ENCODE data around the gene REXO1.
"Not testable (repeated sequence)": the region's sequence is repeated elsewhere in the genome, so short reads cannot be mapped to it uniquely, and the experiment has no call there.

REXO1 gene

GRCh38 chr19:1813192-1814182 lies 34.8 kb downstream of the REXO1 start:
- DNase-seq: no peak

DNA sequence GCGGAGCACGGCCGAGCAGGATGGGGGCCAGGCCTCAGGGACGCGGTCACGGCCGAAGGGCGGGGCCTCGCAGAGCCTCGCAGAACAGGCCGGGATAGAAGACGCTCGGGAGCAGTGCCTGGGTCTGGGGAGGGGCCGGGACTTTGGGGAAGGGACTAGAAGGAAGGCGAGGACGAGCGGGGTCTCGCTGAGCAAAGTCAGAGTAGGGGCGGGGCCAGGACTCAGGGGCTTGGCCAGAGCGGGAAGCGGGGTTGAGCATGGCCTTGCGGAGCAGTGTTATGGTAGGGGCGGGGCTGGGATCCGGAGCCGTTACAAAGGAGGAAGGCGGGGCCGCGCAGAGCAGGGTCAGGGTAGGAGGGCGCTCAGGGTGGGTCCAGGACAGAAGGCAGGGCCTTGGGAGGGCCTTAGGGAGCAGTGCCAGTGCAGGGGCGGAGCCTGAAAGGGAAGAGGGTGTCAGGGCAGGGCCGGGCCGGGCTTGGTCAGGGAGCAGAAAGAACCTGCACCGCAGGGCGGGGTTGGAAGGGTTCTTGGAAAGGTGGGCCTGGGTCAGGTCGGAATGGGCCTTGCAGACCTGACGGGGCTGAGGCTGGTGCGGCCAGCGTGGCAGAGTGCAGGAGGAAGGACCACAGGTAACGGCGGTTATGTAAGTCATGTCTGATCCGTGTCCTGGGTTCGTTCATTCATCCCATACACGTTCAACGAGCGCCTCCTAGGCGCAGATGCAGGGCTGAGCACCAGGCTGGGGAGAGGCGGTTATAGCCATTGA lies 35.7 kb downstream of the REXO1 start:
- peak; percentile 87 for DNase-seq

- DNase-seq: no peak
These were observed 36.3 kb downstream of the REXO1 start, which contains the start of gene ATP8B3 for GRCh38 chr19:1811942-1812425. TSS of gene ATP8B3 (minus strand) at chr19:1812276. CDS start at chr19:1811736, 540 bp downstream.

- DNase-seq: peak; percentile 41
These were observed 36.8 kb downstream of the REXO1 start for GRCh38 chr19:1811472-1811894.

GRCh38 chr19:1810439-1811160 lies 37.7 kb downstream of the REXO1 start:
- DNase-seq: no peak

GRCh38 chr19:1809678-1810077 lies 38.6 kb downstream of the REXO1 start:
- no peak for DNase-seq

GRCh38 chr19:1808395-1808731 lies 39.9 kb downstream of the REXO1 start:
- DNase-seq: no peak

DNA sequence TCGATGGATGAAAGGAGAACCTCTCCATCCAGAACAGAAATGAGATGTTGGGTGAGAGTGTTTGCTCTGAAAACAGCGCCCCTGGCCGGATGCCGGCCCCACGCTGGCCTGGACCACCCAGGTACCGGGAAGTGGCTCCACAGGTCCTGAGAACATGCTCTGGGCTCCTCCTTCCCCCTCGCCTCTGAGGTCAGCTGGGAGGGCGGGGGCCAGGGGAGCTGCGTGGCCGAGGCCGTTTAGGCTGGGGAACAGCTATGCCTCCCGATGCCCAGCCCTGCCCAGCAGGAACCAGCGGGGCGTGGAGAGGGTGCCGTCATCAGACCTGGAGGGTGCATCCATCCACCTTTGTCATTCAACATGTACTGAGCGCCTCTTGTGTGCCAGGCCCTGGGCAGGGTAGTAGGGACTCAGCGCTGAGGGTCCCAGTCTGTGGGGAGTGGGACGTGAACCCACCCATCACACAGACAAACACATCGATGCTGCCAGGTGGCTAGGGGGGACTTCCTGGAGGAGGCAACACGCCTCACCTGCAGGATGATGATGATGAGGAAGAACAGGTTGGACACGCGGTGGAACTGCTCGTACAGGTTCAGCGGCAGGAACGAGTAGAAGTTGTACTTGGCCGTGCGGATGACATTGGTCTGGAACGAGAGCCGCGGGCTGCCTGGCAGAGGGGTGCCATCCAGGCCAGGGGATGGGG lies 40.4 kb downstream of the REXO1 start:
- DNase-seq: no peak

- no peak for DNase-seq
These were observed 41.1 kb downstream of the REXO1 start for GRCh38 chr19:1807030-1807694.

DNA sequence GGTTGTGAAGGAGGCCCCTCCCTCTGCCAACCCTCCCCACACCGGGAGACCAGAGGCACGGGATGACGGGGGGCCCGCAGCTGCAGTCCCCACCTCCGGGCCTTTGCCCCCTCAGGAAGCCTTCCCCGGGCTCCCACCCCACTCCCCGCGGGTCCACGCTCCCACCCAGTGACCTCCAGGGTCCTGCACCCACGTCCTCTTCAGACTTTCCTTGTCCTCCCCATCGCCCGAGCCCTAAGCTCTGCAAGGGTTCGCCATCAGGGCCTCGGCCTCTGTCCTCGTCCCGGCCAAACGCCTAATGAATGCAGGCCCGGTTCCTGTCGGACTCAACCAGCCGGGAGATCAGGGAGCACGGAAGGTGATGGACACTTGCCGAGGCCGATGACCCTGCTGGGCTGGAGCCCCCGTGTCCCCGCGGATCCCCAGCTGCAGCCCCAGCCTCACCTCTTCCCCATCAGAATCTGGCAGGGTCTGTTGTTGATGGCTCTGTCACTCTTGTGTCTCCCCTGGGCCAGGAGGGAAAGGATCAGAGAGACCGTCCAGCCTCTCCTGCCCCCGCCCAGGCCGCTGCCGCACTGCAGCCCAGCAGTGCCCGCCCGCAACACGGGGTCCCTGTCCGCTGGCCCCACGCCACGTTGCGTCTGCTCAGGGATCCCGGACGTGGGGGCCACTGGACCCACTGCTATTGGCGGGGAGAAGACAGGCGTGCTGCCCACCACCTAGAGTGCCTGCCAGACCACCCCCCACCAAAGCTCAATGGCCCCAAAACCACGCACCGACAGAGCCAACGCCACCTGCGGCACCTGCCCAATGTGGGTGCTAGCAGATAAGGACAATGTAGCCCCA lies 41.9 kb downstream of the REXO1 start:
- no peak for DNase-seq

- no peak for DNase-seq
These were observed 42.7 kb downstream of the REXO1 start for GRCh38 chr19:1805401-1806183.

- DNase-seq: no peak
These were observed 43.4 kb downstream of the REXO1 start for GRCh38 chr19:1804858-1805257.

- no peak for DNase-seq
These were observed 48.5 kb downstream of the REXO1 start for GRCh38 chr19:1799695-1800342.

DNA sequence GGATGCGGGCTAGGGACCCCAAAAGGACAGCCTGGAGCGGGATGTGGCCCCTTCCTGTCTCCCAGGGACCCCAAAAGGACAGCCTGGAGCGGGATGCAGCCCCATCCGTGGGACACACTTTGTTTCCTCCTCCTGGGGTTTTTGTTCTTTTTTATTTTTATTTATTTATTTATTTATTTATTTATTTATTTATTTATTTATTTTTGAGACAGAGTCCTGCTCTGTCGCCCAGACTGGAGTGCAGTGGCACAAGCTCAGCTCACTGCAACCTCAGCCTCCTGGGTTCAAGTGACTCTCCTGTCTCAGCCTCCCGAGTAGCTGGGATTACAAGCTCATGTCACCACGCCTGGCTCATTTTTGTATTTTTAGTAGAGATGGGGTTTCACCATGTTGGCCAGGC lies 51.0 kb downstream of the REXO1 start:
- DNase-seq: not testable (repeated sequence)

DNA sequence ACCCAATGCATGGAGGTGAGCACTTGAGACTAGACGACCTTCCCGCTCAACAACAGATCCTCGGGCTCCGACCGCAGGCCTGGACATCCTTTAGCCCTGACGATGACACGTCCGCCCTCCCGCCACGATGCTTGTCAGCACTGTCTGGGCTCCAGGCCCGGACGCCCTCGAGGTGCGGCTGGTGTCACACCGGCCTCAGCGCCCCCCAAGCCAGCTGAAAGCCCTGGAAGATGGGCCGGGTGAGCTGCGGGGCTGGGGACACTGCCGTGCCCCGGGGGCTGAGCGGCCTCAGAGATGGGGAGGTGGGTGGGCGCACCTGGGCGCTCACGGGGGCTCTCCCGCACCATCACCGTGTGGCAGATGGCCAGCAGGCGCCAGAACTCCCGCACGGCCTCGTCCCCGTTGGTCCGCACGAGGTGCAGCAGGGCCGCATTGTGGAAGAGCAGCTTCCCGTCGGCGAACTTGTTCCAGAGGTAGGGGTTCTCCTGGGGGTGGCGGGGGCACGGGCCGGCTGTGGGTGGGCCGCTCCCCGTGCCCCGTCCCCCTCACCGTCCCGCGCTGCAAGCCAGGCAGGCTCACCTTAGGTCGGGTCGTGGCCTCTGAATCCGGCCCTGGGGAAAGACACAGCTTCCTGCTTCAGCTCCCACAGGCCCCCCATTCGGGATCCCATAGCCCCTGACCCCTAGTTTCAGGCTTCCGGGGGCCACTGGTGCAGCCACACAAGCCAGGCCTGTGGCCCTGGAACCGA lies 51.7 kb downstream of the REXO1 start:
- no peak for DNase-seq

DNA sequence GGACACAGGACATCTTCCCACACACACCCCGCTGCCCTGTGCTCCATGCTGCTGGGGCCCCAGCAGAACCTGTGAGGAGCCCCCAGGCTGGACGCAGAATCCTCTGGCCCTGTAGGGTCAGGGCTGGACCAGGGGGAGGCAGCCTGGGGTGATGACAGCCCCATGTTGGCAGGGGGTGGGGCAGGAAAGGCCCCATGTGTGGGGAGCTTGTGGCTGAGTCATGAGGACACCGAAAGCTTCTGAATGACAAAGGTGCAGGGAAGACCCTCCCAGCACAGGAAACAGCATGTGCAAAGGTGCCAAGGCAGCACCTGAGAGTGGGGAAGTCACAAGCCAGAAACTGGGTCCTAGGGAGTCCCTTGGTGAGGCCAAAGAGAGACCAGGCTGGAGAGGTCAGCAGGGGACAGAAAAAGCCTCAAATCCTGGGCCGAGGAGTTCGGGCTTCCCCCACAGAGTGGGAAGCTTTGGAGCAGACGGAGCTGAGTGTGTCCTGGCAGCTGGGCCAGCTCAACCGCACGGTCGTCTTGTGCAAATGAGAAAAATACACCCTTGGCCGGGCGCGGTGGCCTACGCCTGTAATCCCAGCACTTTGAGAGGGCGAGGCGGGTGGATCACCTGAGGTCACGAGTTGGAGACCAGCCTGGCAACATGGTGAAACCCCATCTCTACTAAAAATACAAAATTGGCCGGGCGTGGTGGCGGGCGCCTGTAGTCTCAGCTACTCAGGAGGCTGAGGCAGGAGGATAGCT lies 53.7 kb downstream of the REXO1 start:
- DNase-seq: no peak

GRCh38 chr19:1791879-1792278 lies 56.4 kb downstream of the REXO1 start:
- DNase-seq: no peak
